Smooth muscle cell (in vitro differentiated cells): ENCODE measurements around the gene PLEKHA7. TPM values are rescaled to one million over a fixed set of nuclear protein-coding genes. Genes with fewer than 3 reads are reported as not detected.

Experiments used
- DNase-seq: peaks from one replicate; lab custom pipeline; 2025; ENCODE audit not compliant: unreplicated experiment; lab: John Stamatoyannopoulos, UW
- H2AFZ ChIP-seq: fragments of 200-600 bp; sonication (generic); 2 replicates; pipeline ENCODE4 v1.6.0; 2016; ENCODE audit warnings: antibody characterized with exemption, low read depth, mild to moderate bottlenecking
- H3F3A ChIP-seq: fragments of 200-600 bp; sonication (generic); 2 replicates; pipeline ENCODE4 v1.6.0; 2017; ENCODE audit warnings: antibody characterized with exemption, low read depth
- H3K27ac ChIP-seq: fragments of 200-600 bp; sonication (generic); 2 replicates; pipeline ENCODE4 v1.5.1; 2016; ENCODE audit warnings: low read depth, mild to moderate bottlenecking
- H3K27me3 ChIP-seq: fragments of 200-600 bp; sonication (generic); 2 replicates; pipeline ENCODE4 v1.6.1; 2016; ENCODE audit warnings: low read depth, mild to moderate bottlenecking
- H3K36me3 ChIP-seq: fragments of 200-600 bp; sonication (generic); 2 replicates; pipeline ENCODE4 v1.5.1; 2016; ENCODE audit warnings: low read depth
- H3K4me1 ChIP-seq: fragments of 200-600 bp; sonication (generic); 2 replicates; pipeline ENCODE4 v1.5.1; 2016; ENCODE audit warnings: low read depth
- H3K4me2 ChIP-seq: fragments of 200-600 bp; sonication (generic); 2 replicates; pipeline ENCODE4 v1.6.0; 2016; ENCODE audit warnings: mild to moderate bottlenecking
- H3K4me3 ChIP-seq: fragments of 200-600 bp; sonication (generic); 2 replicates; pipeline ENCODE4 v1.5.1; 2016; ENCODE audit warnings: mild to moderate bottlenecking
- H3K79me2 ChIP-seq: fragments of 200-600 bp; sonication (generic); 2 replicates; pipeline ENCODE4 v1.6.0; 2016; ENCODE audit warnings: low read depth, mild to moderate bottlenecking
- H3K9ac ChIP-seq: fragments of 200-600 bp; sonication (generic); 2 replicates; pipeline ENCODE4 v1.6.0; 2016; ENCODE audit warnings: low read depth
- H3K9me3 ChIP-seq: fragments of 200-600 bp; sonication (generic); replicated peaks from 2 replicates; pipeline ENCODE4 v1.5.1; 2016; ENCODE audit warnings: low read depth
- H4K20me1 ChIP-seq: fragments of 200-600 bp; sonication (generic); 2 replicates; pipeline ENCODE4 v1.6.0; 2016; ENCODE audit warnings: low read depth
- CTCF ChIP-seq: fragments of 200-600 bp; sonication (generic); IDR thresholded peaks from 2 replicates; pipeline ENCODE4 v1.5.1; 2017; ENCODE audit warnings: borderline replicate concordance, mild to moderate bottlenecking, antibody characterized with exemption; ENCODE audit not compliant: insufficient read depth, poor library complexity, severe bottlenecking
- WGBS: methylation state at CpG from one replicate; pipeline ENCODE4 v1.1.7; 2016; ENCODE audit warnings: low lambda C conversion rate; 5-methylcytosine and 5-hydroxymethylcytosine counted together
- polyA plus RNA-seq: library from polyadenylated mRNA; unstranded; fragments of >200 nt; fragmentation: Nextera tagmentation; extraction: Ambion mirVana; gene quantifications from 2 replicates; pipeline ENCODE4 v1.2.1, GENCODE V29; 2016
- total RNA-seq: library from RNA; depleted of rRNA; stranded (reverse); fragments of >200 nt; gene quantifications from 2 replicates; pipeline ENCODE4 v1.2.3, GENCODE V29; 2014

PLEKHA7 gene
- total and polyA plus RNA-seq, 2 experiments from 2014 or later: 0.19 to 22.2 TPM

DNA sequence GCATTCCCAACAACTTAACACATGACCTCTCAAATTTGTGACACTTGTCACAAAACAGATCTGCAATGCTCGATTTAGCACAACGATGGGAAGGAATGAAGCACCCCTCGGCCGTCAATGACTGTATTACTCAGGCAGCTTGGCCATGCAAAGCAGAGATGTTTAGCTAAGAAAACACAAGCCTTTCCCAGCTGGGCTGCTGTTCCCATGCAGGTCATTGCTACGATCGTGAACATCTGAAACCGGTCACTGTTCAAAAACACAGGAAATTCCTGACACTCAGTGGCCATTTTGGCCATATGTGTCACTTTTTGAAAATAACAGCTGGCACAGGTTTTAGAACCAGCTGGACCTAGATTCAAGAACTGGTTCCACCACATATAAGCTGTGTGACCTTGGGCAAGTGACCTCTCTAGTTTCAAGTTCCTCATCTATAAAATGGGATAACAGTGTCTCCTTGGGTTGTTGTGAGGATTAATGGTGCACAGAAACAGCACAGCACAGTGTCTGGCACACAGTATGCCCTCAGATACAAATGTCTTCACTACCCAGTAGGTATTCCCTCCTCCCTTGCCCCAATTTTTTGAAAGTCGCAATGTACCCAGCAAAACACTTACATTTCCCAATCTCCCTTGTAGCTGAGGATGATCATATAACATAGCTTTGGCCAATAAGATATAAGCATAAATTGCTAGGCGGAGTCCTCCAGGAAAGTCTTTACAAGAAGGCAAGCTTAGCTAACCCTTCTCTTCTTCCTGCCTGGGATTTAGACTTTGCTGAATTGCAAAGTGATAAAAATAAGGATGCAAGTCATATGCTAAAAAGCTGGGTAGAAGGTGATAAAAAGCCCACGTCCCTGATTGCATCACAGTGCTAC lies 182.7 kb downstream of the PLEKHA7 start:
- no peak overlapping the region for H3K4me2 ChIP-seq
- H3K27ac ChIP-seq: no peak overlapping the region
- H3K9me3 ChIP-seq: no peaks in the 10 kb centered on the region
- no peak overlapping the region for H3K4me3 ChIP-seq
- no peak overlapping the region for H3K9ac ChIP-seq
- H3K27me3 ChIP-seq: no peaks in the 10 kb centered on the region
- no peak for TF ChIP-seq CTCF
- no peak overlapping the region for H2AFZ ChIP-seq
- WGBS: 82% methylated on average over 10 of the region's 10 CpGs
- H3K79me2 ChIP-seq: no peaks in the 10 kb centered on the region
- H4K20me1 ChIP-seq: no peaks in the 10 kb centered on the region
- no peak for DNase-seq
- no peaks in the 10 kb centered on the region for H3F3A ChIP-seq
- no peaks in the 10 kb centered on the region for H3K36me3 ChIP-seq
- H3K4me1 ChIP-seq: peaks cover 6% of the 10 kb centered on the region

DNA sequence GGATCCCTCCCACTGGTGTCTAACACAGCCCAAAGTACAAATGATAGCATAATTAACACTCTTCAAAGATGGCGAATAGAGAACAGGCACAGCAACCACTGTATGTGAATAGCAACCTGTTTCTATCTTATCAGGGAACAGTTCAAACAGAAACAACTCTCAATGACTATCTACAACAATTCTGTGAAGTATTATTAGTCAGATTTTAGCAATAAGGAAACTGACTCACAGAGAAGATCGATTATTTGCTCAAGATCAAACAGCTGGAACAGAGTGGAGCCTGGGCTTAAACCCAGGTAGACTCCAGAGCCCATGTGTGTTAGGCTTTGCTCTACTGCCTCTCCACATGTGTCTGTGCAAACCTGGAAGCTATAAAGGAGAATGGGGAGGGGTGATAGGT lies 187.1 kb downstream of the PLEKHA7 start:
- no peak overlapping the region for H3K4me3 ChIP-seq
- H2AFZ ChIP-seq: no peak overlapping the region
- H3F3A ChIP-seq: no peaks in the 10 kb centered on the region
- no peaks in the 10 kb centered on the region for H4K20me1 ChIP-seq
- H3K27me3 ChIP-seq: no peaks in the 10 kb centered on the region
- H3K4me1 ChIP-seq: peaks cover 12% of the 10 kb centered on the region
- no peak for TF ChIP-seq CTCF
- no peaks in the 10 kb centered on the region for H3K36me3 ChIP-seq
- no peaks in the 10 kb centered on the region for H3K9me3 ChIP-seq
- no peak overlapping the region for H3K27ac ChIP-seq
- no peaks in the 10 kb centered on the region for H3K79me2 ChIP-seq
- WGBS: 86% methylated on average over 2 of the region's 2 CpGs
- no peak overlapping the region for H3K9ac ChIP-seq
- DNase-seq: no peak
- H3K4me2 ChIP-seq: no peak overlapping the region

GRCh38 chr11:16825968-16826367 lies 188.2 kb downstream of the PLEKHA7 start:
- Histone ChIP-seq H3K4me2 (no peak overlapping the region), H3K27me3 (no peaks in the 10 kb centered on the region), H3K79me2 (no peaks in the 10 kb centered on the region), H3K4me1 (peaks cover 12% of the 10 kb centered on the region), H3K27ac (no peak overlapping the region), H3K9ac (no peak overlapping the region), H3F3A (no peaks in the 10 kb centered on the region), H3K4me3 (no peak overlapping the region), H3K36me3 (no peaks in the 10 kb centered on the region), H2AFZ (no peak overlapping the region), H4K20me1 (no peaks in the 10 kb centered on the region), H3K9me3 (no peaks in the 10 kb centered on the region)
- WGBS: 95% methylated on average over 9 of the region's 9 CpGs
- DNase-seq: no peak
- no peak for TF ChIP-seq CTCF

DNA sequence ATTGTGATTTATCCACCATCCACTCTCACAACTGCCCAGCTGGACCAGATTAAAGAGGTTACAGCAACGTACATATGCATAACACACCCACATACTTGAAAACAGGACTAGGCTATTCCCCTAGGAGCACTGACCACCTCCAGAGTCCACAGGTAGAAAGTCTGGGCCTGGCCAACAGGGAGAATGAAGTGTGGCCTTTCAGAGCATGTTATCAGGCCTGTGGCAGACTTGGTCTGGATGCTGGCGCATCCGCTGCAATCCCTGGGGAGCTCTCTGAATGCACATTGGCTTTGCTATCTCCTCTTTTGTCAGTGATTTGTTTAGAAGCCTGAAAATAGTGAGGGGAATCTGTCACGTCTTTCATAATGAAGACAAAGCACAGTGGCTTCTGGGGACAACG lies 189.1 kb downstream of the PLEKHA7 start:
- WGBS: 76% methylated on average over 5 of the region's 5 CpGs
- Histone ChIP-seq H3K27ac (no peak overlapping the region), H3K27me3 (no peaks in the 10 kb centered on the region), H3K9me3 (no peaks in the 10 kb centered on the region), H2AFZ (no peak overlapping the region), H3K4me1 (peaks cover 17% of the 10 kb centered on the region), H3K4me2 (no peak overlapping the region), H3K36me3 (no peaks in the 10 kb centered on the region), H3K9ac (no peak overlapping the region), H3F3A (no peaks in the 10 kb centered on the region), H3K79me2 (no peaks in the 10 kb centered on the region), H4K20me1 (no peaks in the 10 kb centered on the region), H3K4me3 (no peak overlapping the region)
- TF ChIP-seq CTCF: no peak
- DNase-seq: no peak
